LNCaP clone FGC (cell line): ENCODE measurements around the gene CHD5.

ENCODE experiments used
- DNase-seq: peaks from one replicate; pipeline ENCODE4 v3.0.0-alpha.2; 2011; ENCODE audit warnings: low read depth
- H3K4me3 ChIP-seq: 2 replicates; pipeline ENCODE4 v1.5.1; 2011; ENCODE audit warnings: mild to moderate bottlenecking, low read depth, low read length, control low read depth
- CTCF ChIP-seq: IDR thresholded peaks from 2 replicates; pipeline ENCODE4 v1.5.1; 2012; ENCODE audit warnings: mild to moderate bottlenecking; ENCODE audit not compliant: control insufficient read depth, insufficient read depth; ENCODE audit errors: extremely low read depth

Gene CHD5

GRCh38 chr1:6200188-6200809, 20.2 kb upstream of the CHD5 start:
- H3K4me3 ChIP-seq: peak overlapping the region; percentile 99
- DNase-seq: no peak
- no peak for TF ChIP-seq CTCF

- no peak for TF ChIP-seq CTCF
- DNase-seq: peak; percentile 97
- peak within 1 kb of the TSS; percentile 99 for H3K4me3 ChIP-seq
Observed at GRCh38 chr1:6199298-6200187, 19.4 kb upstream of the CHD5 start, which contains the start of gene RPL22. RPL22 (minus strand) TSS chr1:6199595; CDS start chr1:6199573, 22 bp downstream.

- DNase-seq: no peak
- TF ChIP-seq CTCF: no peak
- H3K4me3 ChIP-seq: peak overlapping the region; percentile 99
Observed at GRCh38 chr1:6198646-6199297, 18.7 kb upstream of the CHD5 start.

GRCh38 chr1:6197746-6198427, 17.8 kb upstream of the CHD5 start:
- no peak for DNase-seq
- H3K4me3 ChIP-seq: peak overlapping the region; percentile 99
- no peak for TF ChIP-seq CTCF

GRCh38 chr1:6191968-6192367, 11.8 kb upstream of the CHD5 start:
- TF ChIP-seq CTCF: no peak
- no peak for DNase-seq
- H3K4me3 ChIP-seq: no peak overlapping the region

- no peak overlapping the region for H3K4me3 ChIP-seq
- no peak for TF ChIP-seq CTCF
- no peak for DNase-seq
Observed at GRCh38 chr1:6188466-6188865, 8.3 kb upstream of the CHD5 start.
